PC-3 (cell line): ENCODE results near the gene HOXD12. TPM values are rescaled to one million over a fixed set of nuclear protein-coding genes. Genes with fewer than 3 reads are reported as not detected.

ENCODE experiments used
- ATAC-seq: fragments of 200-7000 bp; cut with Tn5 transposase; 2 replicates; pipeline ENCODE4 v1.9.1; 2020; ENCODE audit warnings: mild to moderate bottlenecking, moderate library complexity
- BruUV-seq: library from RNA; stranded (reverse); fragments of 400-500 nt; replicated peaks from 2 replicates; lab custom pipeline; 2021; lab: Mats Ljungman, UMichigan
- CTCF ChIA-PET: fragments of 300-600 bp; sonication (Branson Sonifier 250); formaldehyde crosslinking; loops from one replicate; lab custom pipeline; 2022; ENCODE audit warnings: antibody characterized with exemption; lab: Charles Lee
- POLR2A ChIA-PET: fragments of 300-600 bp; sonication (Branson Sonifier 250); formaldehyde crosslinking; loops from one replicate; lab custom pipeline; 2022; ENCODE audit warnings: antibody characterized with exemption; ENCODE audit not compliant: unreplicated experiment; lab: Charles Lee
- DNase-seq: peaks from one replicate; pipeline ENCODE4 v3.0.0-alpha.2; 2015
- H2AFZ ChIP-seq: fragments of 300-600 bp; sonication (generic); 2 replicates; pipeline ENCODE4 v1.6.0; 2016; ENCODE audit warnings: antibody characterized with exemption, low read length
- H3F3A ChIP-seq: fragments of 300-600 bp; sonication (generic); one replicate; pipeline ENCODE4 v1.6.0; 2017; ENCODE audit warnings: antibody characterized with exemption, low read length, control low read depth, mild to moderate bottlenecking; ENCODE audit not compliant: unreplicated experiment
- H3K27ac ChIP-seq: fragments of 300-600 bp; sonication (generic); 2 replicates; pipeline ENCODE4 v1.5.1; 2016; ENCODE audit warnings: mild to moderate bottlenecking, low read length
- H3K27me3 ChIP-seq: fragments of 300-600 bp; sonication (generic); 2 replicates; pipeline ENCODE4 v1.6.1; 2016; ENCODE audit warnings: low read length, mixed read lengths
- H3K36me3 ChIP-seq: fragments of 300-600 bp; sonication (generic); 2 replicates; pipeline ENCODE4 v1.6.1; 2016; ENCODE audit warnings: low read depth, mixed run types, low read length, mixed read lengths
- H3K4me1 ChIP-seq: fragments of 300-600 bp; sonication (generic); 2 replicates; pipeline ENCODE4 v1.5.1; 2016; ENCODE audit warnings: low read length; ENCODE audit not compliant: insufficient read depth
- H3K4me2 ChIP-seq: fragments of 300-600 bp; sonication (generic); 2 replicates; pipeline ENCODE4 v1.6.0; 2016; ENCODE audit warnings: low read length
- H3K4me3 ChIP-seq: fragments of 300-600 bp; sonication (generic); 2 replicates; pipeline ENCODE4 v1.5.1; 2016; ENCODE audit warnings: mild to moderate bottlenecking, low read length, mixed read lengths
- H3K79me2 ChIP-seq: fragments of 300-600 bp; sonication (generic); 2 replicates; pipeline ENCODE4 v1.6.1; 2017; ENCODE audit warnings: low read length, mixed read lengths
- H3K9ac ChIP-seq: fragments of 300-600 bp; sonication (generic); 2 replicates; pipeline ENCODE4 v1.6.0; 2016; ENCODE audit warnings: mild to moderate bottlenecking, low read length
- H3K9me2 ChIP-seq: fragments of 300-600 bp; sonication (generic); replicated peaks from 2 replicates; pipeline ENCODE4 v1.6.1; 2016; ENCODE audit warnings: mixed run types, low read length, mixed read lengths
- H3K9me3 ChIP-seq: fragments of 300-600 bp; sonication (generic); 2 replicates; pipeline ENCODE4 v1.6.1; 2016; ENCODE audit warnings: low read length, mixed read lengths
- H4K20me1 ChIP-seq: fragments of 300-600 bp; sonication (generic); 2 replicates; pipeline ENCODE4 v1.6.1; 2016; ENCODE audit warnings: low read length, mixed read lengths
- CTCF ChIP-seq: fragments of 300-600 bp; sonication (generic); conservative IDR thresholded peaks from 2 replicates; pipeline ENCODE4 v1.5.1; 2017; ENCODE audit warnings: antibody characterized with exemption, low read depth, mild to moderate bottlenecking, low read length
- EZH2 ChIP-seq: fragments of 300-600 bp; sonication (generic); IDR thresholded peaks from one replicate; pipeline ENCODE4 v1.6.1; 2017; ENCODE audit warnings: antibody characterized with exemption, mild to moderate bottlenecking, low read length; ENCODE audit not compliant: unreplicated experiment
- EZH2phosphoT487 ChIP-seq: fragments of 300-600 bp; sonication (generic); IDR thresholded peaks from 2 replicates; pipeline ENCODE4 v1.6.1; 2018; ENCODE audit warnings: mild to moderate bottlenecking, antibody characterized with exemption, low read length, borderline replicate concordance
- intact Hi-C: fragments of 100-400 bp; cut with micrococcal nuclease; formaldehyde crosslinking; loops from 2 replicates; pipeline ENCODE4 v1.9.0; 2023
- total RNA-seq: library from RNA; depleted of rRNA; stranded (reverse); fragments of >200 nt; gene quantifications from 2 replicates; pipeline ENCODE4 v1.2.3, GENCODE V29; 2014

HOXD12 gene
- total RNA-seq, 1 experiment from 2014 or later: not detected

GRCh38 chr2:176130957-176131847, 31.6 kb downstream of the HOXD12 start:
- H3K9me2 ChIP-seq: no peaks in the 10 kb centered on the region
- no peaks in the 10 kb centered on the region for H4K20me1 ChIP-seq
- TF ChIP-seq EZH2phosphoT487 (no peak), CTCF (no peak), EZH2 (no peak)
- peak overlapping the region; percentile 96 for H2AFZ ChIP-seq
- intact Hi-C loops: no loop called here
- no peaks in the 10 kb centered on the region for H3K9me3 ChIP-seq
- peak overlapping the region; percentile 28; the same call in 1 of the 2 replicates for H3K9ac ChIP-seq
- CTCF ChIA-PET: interaction anchor here (0.6 to 2.1 kb wide), 7 partner anchors 11 to 927 kb away, joined by 3 to 18 read pairs (median 7); no protein-coding TSS in a partner anchor
- H3F3A ChIP-seq: peaks cover 4% of the 10 kb centered on the region
- TSS peak; percentile 36 for BruUV-seq
- H3K36me3 ChIP-seq: no peaks in the 10 kb centered on the region; the same call in 1 of the 2 replicates
- peak overlapping the region; percentile 99 for H3K4me2 ChIP-seq
- POLR2A ChIA-PET: interaction anchor here (0.6 kb wide), 1 partner anchor 424 kb away, joined by 5 read pairs; no protein-coding TSS in a partner anchor
- H3K4me3 ChIP-seq: peak overlapping the region; percentile 81
- H3K27ac ChIP-seq: no peak overlapping the region
- no peak for DNase-seq
- H3K4me1 ChIP-seq: peaks cover 20% of the 10 kb centered on the region
- no peaks in the 10 kb centered on the region for H3K27me3 ChIP-seq
- ATAC-seq: peak; percentile 2; the same call in 1 of the 2 replicates
- no peaks in the 10 kb centered on the region for H3K79me2 ChIP-seq

- Histone ChIP-seq H3K9me2 (no peaks in the 10 kb centered on the region), H3K27me3 (no peaks in the 10 kb centered on the region), H3K4me1 (peaks cover 20% of the 10 kb centered on the region), H3K9ac (no peak overlapping the region), H3K79me2 (peaks cover under 1% of the 10 kb centered on the region; the same call in 1 of the 2 replicates), H3K4me2 (peak overlapping the region; percentile 99), H2AFZ (no peak overlapping the region), H3K27ac (no peak overlapping the region), H3K9me3 (no peaks in the 10 kb centered on the region), H3K36me3 (no peaks in the 10 kb centered on the region; the same call in 1 of the 2 replicates), H3F3A (peaks cover 4% of the 10 kb centered on the region), H3K4me3 (peak overlapping the region; percentile 81), H4K20me1 (no peaks in the 10 kb centered on the region)
- intact Hi-C loops: no loop called here
- no TSS peak for BruUV-seq
- no peak for TF ChIP-seq EZH2
- no peak for TF ChIP-seq CTCF
- TF ChIP-seq EZH2phosphoT487: no peak
- ATAC-seq (no peak), DNase-seq (no peak)
- POLR2A ChIA-PET: interaction anchor here (0.6 kb wide), 1 partner anchor 479 kb away, joined by 4 read pairs; no protein-coding TSS in a partner anchor
- CTCF ChIA-PET: interaction anchor here (0.6 to 2.1 kb wide), 5 partner anchors 323 to 928 kb away, joined by 3 to 18 read pairs (median 5); no protein-coding TSS in a partner anchor
These were observed 32.2 kb downstream of the HOXD12 start for GRCh38 chr2:176131848-176132158.
